Measurements from ENCODE around the gene PLPP4. TPM values are rescaled to one million over a fixed set of nuclear protein-coding genes. Genes with fewer than 3 reads are reported as not detected.

The PLPP4 gene
- total RNA-seq, 1 donor from 2014 or later, result not detected

GRCh38 chr10:120573355-120573754, 116.3 kb downstream of the PLPP4 start:
- Histone ChIP-seq H4K20me1 (ENCODE audit: low read depth) (no peaks in the 10 kb centered on the region), H3K79me2 (ENCODE audit: low read depth) (no peaks in the 10 kb centered on the region), H3K9me3 (ENCODE audit: low read depth) (no peaks in the 10 kb centered on the region), H3K9ac (no peak overlapping the region), H3K27me3 (no peaks in the 10 kb centered on the region), H3K4me2 (no peak overlapping the region), H3K4me3 (no peak overlapping the region), H2AFZ (replicated peaks) (no peak overlapping the region), H3F3A (ENCODE audit: low read depth) (no peaks in the 10 kb centered on the region), H3K4me1 (peaks cover 20% of the 10 kb centered on the region), H3K36me3 (no peaks in the 10 kb centered on the region), H3K27ac (no peak overlapping the region)
- Mint-ChIP-seq H3K4me1 (peaks cover 3% of the 10 kb centered on the region), H3K36me3 (no peaks in the 10 kb centered on the region), H3K9me3 (no peaks in the 10 kb centered on the region), H3K27me3 (ENCODE audit: insufficient read depth, low read depth) (peaks cover 13% of the 10 kb centered on the region), H3K27ac (no peak overlapping the region), H3K4me3 (no peak overlapping the region)
- no peak for DNase-seq (ENCODE audit: low spot score)
- TF ChIP-seq EZH2phosphoT487 (IDR thresholded peaks at IDR 0.05) (no peak), EZH2 (IDR thresholded peaks at IDR 0.05) (no peak), CTCF (IDR thresholded peaks at IDR 0.05) (no peak)

- no peaks in the 10 kb centered on the region for H3K36me3 ChIP-seq
- Mint-ChIP-seq H3K27me3 (ENCODE audit: insufficient read depth, low read depth) (peaks cover 8% of the 10 kb centered on the region), H3K4me1 (peaks cover 10% of the 10 kb centered on the region), H3K36me3 (no peaks in the 10 kb centered on the region), H3K4me3 (no peak overlapping the region), H3K9me3 (no peaks in the 10 kb centered on the region), H3K27ac (no peak overlapping the region)
- no peak for TF ChIP-seq EZH2phosphoT487 (IDR thresholded peaks at IDR 0.05)
- no peak for TF ChIP-seq CTCF (IDR thresholded peaks at IDR 0.05)
- TF ChIP-seq EZH2 (IDR thresholded peaks at IDR 0.05), result no peak
- no peaks in the 10 kb centered on the region for H3F3A ChIP-seq (ENCODE audit: low read depth)
- H3K27me3 ChIP-seq, result no peaks in the 10 kb centered on the region
- H4K20me1 ChIP-seq (ENCODE audit: low read depth), result no peaks in the 10 kb centered on the region
- no peak overlapping the region for H3K9ac ChIP-seq
- no peak overlapping the region for H2AFZ ChIP-seq (replicated peaks)
- no peak for DNase-seq (ENCODE audit: low spot score)
- H3K9me3 ChIP-seq (ENCODE audit: low read depth), result no peaks in the 10 kb centered on the region
- H3K27ac ChIP-seq, result no peak overlapping the region
- H3K79me2 ChIP-seq (ENCODE audit: low read depth), result no peaks in the 10 kb centered on the region
- no peak overlapping the region for H3K4me3 ChIP-seq
- no peak overlapping the region for H3K4me2 ChIP-seq
- peaks cover 20% of the 10 kb centered on the region for H3K4me1 ChIP-seq
Observed at GRCh38 chr10:120574981-120575380, 118.0 kb downstream of the PLPP4 start.

- Histone ChIP-seq H3K27me3 (no peaks in the 10 kb centered on the region), H3F3A (ENCODE audit: low read depth) (no peaks in the 10 kb centered on the region), H3K27ac (no peak overlapping the region), H3K4me1 (peaks cover 20% of the 10 kb centered on the region), H3K79me2 (ENCODE audit: low read depth) (no peaks in the 10 kb centered on the region), H3K4me2 (no peak overlapping the region), H2AFZ (replicated peaks) (no peak overlapping the region), H3K9me3 (ENCODE audit: low read depth) (no peaks in the 10 kb centered on the region), H4K20me1 (ENCODE audit: low read depth) (no peaks in the 10 kb centered on the region), H3K4me3 (no peak overlapping the region), H3K36me3 (no peaks in the 10 kb centered on the region), H3K9ac (no peak overlapping the region)
- peaks cover 8% of the 10 kb centered on the region for H3K27me3 Mint-ChIP-seq (ENCODE audit: insufficient read depth, low read depth)
- peaks cover 14% of the 10 kb centered on the region for H3K4me1 Mint-ChIP-seq
- no peaks in the 10 kb centered on the region for H3K9me3 Mint-ChIP-seq
- TF ChIP-seq EZH2phosphoT487 (IDR thresholded peaks at IDR 0.05) (no peak), EZH2 (IDR thresholded peaks at IDR 0.05) (no peak), CTCF (IDR thresholded peaks at IDR 0.05) (no peak)
- H3K36me3 Mint-ChIP-seq, result no peaks in the 10 kb centered on the region
- no peak overlapping the region for H3K4me3 Mint-ChIP-seq
- no peak overlapping the region for H3K27ac Mint-ChIP-seq
- no peak for DNase-seq (ENCODE audit: low spot score)
Observed at GRCh38 chr10:120575411-120575810, 118.4 kb downstream of the PLPP4 start.
